Gastrocnemius medialis (tissue), 4 donors: ENCODE data around the gene PLIN4.

Experiments used
- POLR2A ChIP-seq, 2 donors: fragments of 450-650 bp; IDR thresholded peaks; one replicate each; pipeline ENCODE4 v1.6.1; 2017; ENCODE audit warnings: antibody characterized with exemption in 2 of 2, mild to moderate bottlenecking in 2 of 2, moderate library complexity in 2 of 2
- TF ChIP-seq, protein P1 (sequence below), 5 experiments: fragments of 450-650 bp in 3 of 5; fragments of 200-600 bp in 2 of 5; sonication (generic) in 2 of 5; IDR thresholded peaks in 4 of 5; conservative IDR thresholded peaks in 1 of 5; 1 replicate in 4 of 5; 2 replicates in 1 of 5; pipeline ENCODE4 v1.5.1; 2016 to 2019; ENCODE audit warnings: antibody characterized with exemption in 5 of 5, mild to moderate bottlenecking in 3 of 5, moderate library complexity in 3 of 5

DNA sequence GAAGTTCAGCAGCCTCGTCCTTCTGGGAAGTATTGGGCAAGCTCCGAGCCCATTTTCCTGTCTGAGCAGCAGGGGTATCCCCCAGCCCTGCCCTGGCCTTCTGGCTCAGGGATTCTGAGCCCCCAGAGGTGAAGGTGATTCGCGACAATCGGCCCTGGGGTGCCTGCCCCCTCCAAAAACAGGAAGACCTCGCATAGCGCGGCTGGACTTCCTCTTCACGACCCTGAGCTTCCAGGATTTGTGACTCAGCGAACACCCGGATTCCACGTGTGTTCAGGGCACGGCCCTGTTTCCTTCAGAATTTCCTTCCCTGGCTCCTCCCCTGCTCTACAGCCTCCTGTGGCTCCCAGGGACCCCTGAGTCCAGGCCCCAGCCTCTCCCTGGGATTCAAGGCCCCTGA is 41.3 kb upstream of the PLIN4 start, which contains the start of gene SEMA6B:
- TF ChIP-seq, protein P1, sequence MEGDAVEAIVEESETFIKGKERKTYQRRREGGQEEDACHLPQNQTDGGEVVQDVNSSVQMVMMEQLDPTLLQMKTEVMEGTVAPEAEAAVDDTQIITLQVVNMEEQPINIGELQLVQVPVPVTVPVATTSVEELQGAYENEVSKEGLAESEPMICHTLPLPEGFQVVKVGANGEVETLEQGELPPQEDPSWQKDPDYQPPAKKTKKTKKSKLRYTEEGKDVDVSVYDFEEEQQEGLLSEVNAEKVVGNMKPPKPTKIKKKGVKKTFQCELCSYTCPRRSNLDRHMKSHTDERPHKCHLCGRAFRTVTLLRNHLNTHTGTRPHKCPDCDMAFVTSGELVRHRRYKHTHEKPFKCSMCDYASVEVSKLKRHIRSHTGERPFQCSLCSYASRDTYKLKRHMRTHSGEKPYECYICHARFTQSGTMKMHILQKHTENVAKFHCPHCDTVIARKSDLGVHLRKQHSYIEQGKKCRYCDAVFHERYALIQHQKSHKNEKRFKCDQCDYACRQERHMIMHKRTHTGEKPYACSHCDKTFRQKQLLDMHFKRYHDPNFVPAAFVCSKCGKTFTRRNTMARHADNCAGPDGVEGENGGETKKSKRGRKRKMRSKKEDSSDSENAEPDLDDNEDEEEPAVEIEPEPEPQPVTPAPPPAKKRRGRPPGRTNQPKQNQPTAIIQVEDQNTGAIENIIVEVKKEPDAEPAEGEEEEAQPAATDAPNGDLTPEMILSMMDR (IDR thresholded peaks at IDR 0.05 in 4 of 5, conservative IDR thresholded peaks at IDR 0.05 in 1 of 5) = no peak
- peak in 1 of 2 donors; percentile 43 for TF ChIP-seq POLR2A (IDR thresholded peaks at IDR 0.05)
